H9 (cell line): Measurements from ENCODE around the gene PRAC2. TPM values are rescaled to one million over a fixed set of nuclear protein-coding genes. Genes with fewer than 3 reads are reported as not detected.
A peak's percentile ranks its signal among the peaks of the same experiment; 100 is the strongest.

Source experiments
- DNase-seq: peaks from one replicate; pipeline ENCODE4 v3.0.0-alpha.2; 2017
- H2AFZ ChIP-seq: one replicate; pipeline ENCODE4 v1.6.1; 2013; ENCODE audit warnings: mild to moderate bottlenecking, low read length, control low read depth, moderate library complexity
- H2AK5ac ChIP-seq: 2 replicates; pipeline ENCODE4 v1.6.1; 2013; ENCODE audit warnings: low read length, control low read depth, mixed read lengths; ENCODE audit not compliant: insufficient read length
- H2BK120ac ChIP-seq: one replicate; pipeline ENCODE4 v1.6.1; 2013; ENCODE audit warnings: low read depth, mild to moderate bottlenecking, low read length, control low read depth, inconsistent platforms; ENCODE audit not compliant: poor library complexity, severe bottlenecking
- H2BK12ac ChIP-seq: 2 replicates; pipeline ENCODE4 v1.6.1; 2013; ENCODE audit warnings: low read length, control low read depth, mixed read lengths, low read depth; ENCODE audit not compliant: insufficient read length
- H2BK15ac ChIP-seq: 2 replicates; pipeline ENCODE4 v1.6.1; 2013; ENCODE audit warnings: low read depth, low read length, control low read depth
- H2BK20ac ChIP-seq: one replicate; pipeline ENCODE4 v1.6.1; 2013; ENCODE audit warnings: low read depth, mild to moderate bottlenecking, low read length, control low read depth, inconsistent platforms; ENCODE audit not compliant: poor library complexity, severe bottlenecking
- H2BK5ac ChIP-seq: 2 replicates; pipeline ENCODE4 v1.6.1; 2013; ENCODE audit warnings: low read length, control low read depth, mixed read lengths; ENCODE audit not compliant: insufficient read length
- H3K14ac ChIP-seq: 2 replicates; pipeline ENCODE4 v1.6.1; 2013; ENCODE audit warnings: low read length, control low read depth; ENCODE audit not compliant: insufficient read depth
- H3K18ac ChIP-seq: 2 replicates; pipeline ENCODE4 v1.6.1; 2013; ENCODE audit warnings: low read depth, mild to moderate bottlenecking, mixed read lengths, low read length, control low read depth; ENCODE audit not compliant: insufficient read length
- H3K23ac ChIP-seq: 2 replicates; pipeline ENCODE4 v1.6.1; 2013; ENCODE audit warnings: low read length, control low read depth, mixed read lengths, low read depth; ENCODE audit not compliant: insufficient read length
- H3K23me2 ChIP-seq: 2 replicates; pipeline ENCODE4 v1.6.1; 2013; ENCODE audit warnings: low read depth, mild to moderate bottlenecking, mixed read lengths, low read length, control low read depth; ENCODE audit not compliant: insufficient read length, poor library complexity, severe bottlenecking
- H3K27ac ChIP-seq: 2 replicates; pipeline ENCODE4 v1.5.1; 2013; ENCODE audit warnings: low read length, control low read depth, mixed read lengths, low read depth; ENCODE audit not compliant: insufficient read length
- H3K27me3 ChIP-seq: 2 replicates; pipeline ENCODE4 v1.6.1; 2013; ENCODE audit warnings: low read length, control low read depth, inconsistent platforms; ENCODE audit not compliant: insufficient read depth
- H3K4ac ChIP-seq: 2 replicates; pipeline ENCODE4 v1.6.1; 2013; ENCODE audit warnings: low read depth, mild to moderate bottlenecking, control low read depth, inconsistent platforms, low read length, moderate library complexity
- H3K4me1 ChIP-seq: 2 replicates; pipeline ENCODE4 v1.6.1; 2013; ENCODE audit warnings: low read length, control low read depth, inconsistent platforms; ENCODE audit not compliant: insufficient read depth
- H3K4me2 ChIP-seq: 2 replicates; pipeline ENCODE4 v1.6.1; 2013; ENCODE audit warnings: low read length, control low read depth, mixed read lengths; ENCODE audit not compliant: insufficient read length, insufficient read depth
- H3K56ac ChIP-seq: 2 replicates; pipeline ENCODE4 v1.6.1; 2013; ENCODE audit warnings: low read depth, mild to moderate bottlenecking, mixed read lengths, low read length, control low read depth; ENCODE audit not compliant: insufficient read length
- H3K79me1 ChIP-seq: 2 replicates; pipeline ENCODE4 v1.6.1; 2013; ENCODE audit warnings: low read depth, mild to moderate bottlenecking, moderate library complexity, low read length, control low read depth, inconsistent platforms; ENCODE audit not compliant: insufficient read depth, poor library complexity, severe bottlenecking
- H3K79me2 ChIP-seq: 2 replicates; pipeline ENCODE4 v1.6.1; 2013; ENCODE audit warnings: low read length, control low read depth, inconsistent platforms; ENCODE audit not compliant: insufficient read depth
- H3K9ac ChIP-seq: 2 replicates; pipeline ENCODE4 v1.6.1; 2013; ENCODE audit warnings: low read length, control low read depth, mixed read lengths; ENCODE audit not compliant: insufficient read length; ENCODE audit errors: extremely low read depth
- H3K9me3 ChIP-seq: one replicate; pipeline ENCODE4 v1.6.1; 2013; ENCODE audit warnings: low read depth, low read length, inconsistent platforms; ENCODE audit not compliant: control insufficient read depth
- H3T11ph ChIP-seq: one replicate; pipeline ENCODE4 v1.6.1; 2013; ENCODE audit warnings: mild to moderate bottlenecking, low read length, control low read depth, inconsistent platforms
- H4K20me1 ChIP-seq: one replicate; pipeline ENCODE4 v1.6.1; 2013; ENCODE audit not compliant: control insufficient read depth, insufficient read length, insufficient read depth
- H4K5ac ChIP-seq: 2 replicates; pipeline ENCODE4 v1.6.1; 2013; ENCODE audit warnings: low read depth, mild to moderate bottlenecking, mixed read lengths, low read length, control low read depth; ENCODE audit not compliant: insufficient read length
- H4K8ac ChIP-seq: replicated peaks from 2 replicates; pipeline ENCODE4 v1.6.1; 2013; ENCODE audit warnings: low read length, control low read depth, mixed read lengths, low read depth; ENCODE audit not compliant: insufficient read length
- H4K91ac ChIP-seq: 2 replicates; pipeline ENCODE4 v1.6.1; 2013; ENCODE audit warnings: low read depth, mild to moderate bottlenecking, moderate library complexity, mixed read lengths, low read length, control low read depth; ENCODE audit not compliant: insufficient read length
- H3K27ac Mint-ChIP-seq, 3 experiments: 2 replicates in 2 of 3; 3 replicates in 1 of 3; pipeline ENCODE4 v1.8.0; 2020 to 2021; ENCODE audit warnings: mixed read lengths in 3 of 3, mild to moderate bottlenecking in 1 of 3, moderate library complexity in 1 of 3
- H3K27me3 Mint-ChIP-seq: 2 replicates; pipeline ENCODE4 v1.8.0; 2021; ENCODE audit warnings: low read depth, mild to moderate bottlenecking, moderate library complexity, mixed read lengths
- H3K36me3 Mint-ChIP-seq, 3 experiments: 2 replicates in 2 of 3; 3 replicates in 1 of 3; pipeline ENCODE4 v1.8.0; 2020 to 2021; ENCODE audit warnings: low read depth in 3 of 3, mixed read lengths in 3 of 3; ENCODE audit not compliant: insufficient read depth in 1 of 3
- H3K4me1 Mint-ChIP-seq, 2 experiments: 2 replicates each; pipeline ENCODE4 v1.8.0; 2020; ENCODE audit warnings: mixed read lengths in 2 of 2
- H3K4me3 Mint-ChIP-seq, 2 experiments: 2 replicates in 1 of 2; 3 replicates in 1 of 2; pipeline ENCODE4 v1.8.0; 2020 to 2021; ENCODE audit warnings: mild to moderate bottlenecking in 2 of 2, mixed read lengths in 2 of 2, moderate library complexity in 1 of 2
- H3K9me3 Mint-ChIP-seq, 2 experiments: 2 replicates in 1 of 2; 3 replicates in 1 of 2; pipeline ENCODE4 v1.8.0; 2020; ENCODE audit warnings: mild to moderate bottlenecking in 2 of 2, mixed read lengths in 2 of 2, moderate library complexity in 1 of 2
- WGBS: extraction: QIAGEN DNeasy Blood & Tissue Kit; methylation state at CpG from one replicate; pipeline ENCODE4 v1.1.7; 2013; ENCODE audit warnings: missing lambda C conversion rate, low lambda C conversion rate, mixed read lengths; ENCODE audit not compliant: insufficient read length; ENCODE audit errors: extremely low coverage; 5-methylcytosine and 5-hydroxymethylcytosine counted together
- total RNA-seq: library from RNA; stranded (reverse); gene quantifications from 2 replicates; pipeline ENCODE4 v1.2.1, GENCODE V29; 2021
- TF ChIP-seq, protein P1 (sequence below): fragments of 200-600 bp; sonication (generic); conservative IDR thresholded peaks from 3 replicates; pipeline ENCODE4 v1.8.0; 2021; ENCODE audit warnings: antibody characterized with exemption, mild to moderate bottlenecking

Gene PRAC2
- total RNA-seq, 1 experiment from 2014 or later, result not detected

DNA sequence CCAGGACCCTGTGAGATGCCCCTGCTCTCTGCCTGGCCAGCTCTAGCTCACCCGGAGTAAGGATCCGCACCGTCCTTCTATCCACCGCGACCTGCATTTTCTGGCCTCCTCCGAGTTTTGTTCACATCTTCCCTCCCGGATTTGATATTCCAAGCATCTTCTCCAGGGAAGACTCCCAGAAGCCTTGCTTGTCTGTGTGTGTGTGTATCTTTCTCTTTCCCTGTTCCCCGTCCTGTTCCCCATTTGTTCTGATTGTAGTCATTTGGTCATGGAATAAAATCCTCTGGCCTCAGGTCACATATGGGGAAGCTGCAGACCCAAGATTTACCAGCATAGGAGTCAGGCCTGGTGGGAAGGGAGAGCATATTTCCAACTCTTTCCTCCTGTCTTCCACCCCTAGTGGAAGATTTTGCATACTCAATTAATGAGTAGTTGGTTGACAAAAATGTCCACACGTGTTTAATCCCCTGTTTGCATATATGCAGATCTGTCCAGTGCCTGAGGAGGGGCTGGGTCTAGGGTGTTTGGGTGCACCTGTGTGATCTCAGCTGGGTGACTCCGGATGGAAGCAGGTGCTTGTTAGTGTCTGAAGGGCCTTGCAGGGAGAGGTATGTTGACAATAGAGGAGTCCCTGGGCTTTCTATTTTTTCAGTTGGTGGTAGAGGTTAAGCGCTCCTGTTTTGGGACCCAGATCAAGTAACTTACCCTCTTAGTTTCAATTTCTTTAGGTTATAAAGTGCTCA is 2.5 kb upstream of the PRAC2 start:
- H3K4me2 ChIP-seq, result peak overlapping the region; percentile 49
- H3K36me3 Mint-ChIP-seq, result no peaks in the 10 kb centered on the region
- no peak overlapping the region for H3K27ac ChIP-seq
- H3K4me1 ChIP-seq, result peaks cover 2% of the 10 kb centered on the region; the same call in 1 of the 2 replicates
- H3K27me3 Mint-ChIP-seq, result peaks cover 100% of the 10 kb centered on the region
- H2BK5ac ChIP-seq, result no peak overlapping the region
- H4K8ac ChIP-seq, result no peak overlapping the region
- no peaks in the 10 kb centered on the region for H3K79me2 ChIP-seq
- TF ChIP-seq, protein P1, sequence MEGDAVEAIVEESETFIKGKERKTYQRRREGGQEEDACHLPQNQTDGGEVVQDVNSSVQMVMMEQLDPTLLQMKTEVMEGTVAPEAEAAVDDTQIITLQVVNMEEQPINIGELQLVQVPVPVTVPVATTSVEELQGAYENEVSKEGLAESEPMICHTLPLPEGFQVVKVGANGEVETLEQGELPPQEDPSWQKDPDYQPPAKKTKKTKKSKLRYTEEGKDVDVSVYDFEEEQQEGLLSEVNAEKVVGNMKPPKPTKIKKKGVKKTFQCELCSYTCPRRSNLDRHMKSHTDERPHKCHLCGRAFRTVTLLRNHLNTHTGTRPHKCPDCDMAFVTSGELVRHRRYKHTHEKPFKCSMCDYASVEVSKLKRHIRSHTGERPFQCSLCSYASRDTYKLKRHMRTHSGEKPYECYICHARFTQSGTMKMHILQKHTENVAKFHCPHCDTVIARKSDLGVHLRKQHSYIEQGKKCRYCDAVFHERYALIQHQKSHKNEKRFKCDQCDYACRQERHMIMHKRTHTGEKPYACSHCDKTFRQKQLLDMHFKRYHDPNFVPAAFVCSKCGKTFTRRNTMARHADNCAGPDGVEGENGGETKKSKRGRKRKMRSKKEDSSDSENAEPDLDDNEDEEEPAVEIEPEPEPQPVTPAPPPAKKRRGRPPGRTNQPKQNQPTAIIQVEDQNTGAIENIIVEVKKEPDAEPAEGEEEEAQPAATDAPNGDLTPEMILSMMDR, result no peak
- no peak overlapping the region for H4K91ac ChIP-seq
- no peaks in the 10 kb centered on the region for H4K20me1 ChIP-seq
- H2AK5ac ChIP-seq, result no peak overlapping the region
- peaks cover 87% of the 10 kb centered on the region for H3K27me3 ChIP-seq
- no peaks in the 10 kb centered on the region for H3K9me3 ChIP-seq
- no peak overlapping the region for H3K4ac ChIP-seq
- peak overlapping the region in 1 of 2 experiments; percentile 47; a peak in 2 of 5 replicates for H3K4me3 Mint-ChIP-seq
- H2BK120ac ChIP-seq, result no peak overlapping the region
- H3K9me3 Mint-ChIP-seq, result peaks cover 0 to 11% of the 10 kb centered on the region in 2 experiments; a peak in 2 of 5 replicates
- H2AFZ ChIP-seq, result no peak overlapping the region
- no peak overlapping the region for H2BK12ac ChIP-seq
- no peaks in the 10 kb centered on the region for H3K79me1 ChIP-seq
- no peak overlapping the region for H4K5ac ChIP-seq
- no peak overlapping the region for H3T11ph ChIP-seq
- no peak overlapping the region for H3K9ac ChIP-seq
- no peak overlapping the region for H3K23ac ChIP-seq
- no peak overlapping the region for H2BK15ac ChIP-seq
- DNase-seq, result no peak
- H2BK20ac ChIP-seq, result no peak overlapping the region
- H3K27ac Mint-ChIP-seq, result no peak overlapping the region
- WGBS, result no CpG with 5 or more reads among the region's 11 CpGs
- H3K18ac ChIP-seq, result no peak overlapping the region
- H3K14ac ChIP-seq, result no peak overlapping the region
- H3K56ac ChIP-seq, result no peak overlapping the region
- peaks cover 12% of the 10 kb centered on the region for H3K23me2 ChIP-seq
- H3K4me1 Mint-ChIP-seq, result peaks cover 40 to 53% of the 10 kb centered on the region in 2 experiments
